Esophagus squamous epithelium (tissue), 4 donors: ENCODE results near the gene OR1J4.

Experiments used
- POLR2A ChIP-seq, 4 donors: fragments of 450-650 bp; IDR thresholded peaks; one replicate each; pipeline ENCODE4 v1.6.1; 2017; ENCODE audit warnings: antibody characterized with exemption in 4 of 4, mild to moderate bottlenecking in 4 of 4, moderate library complexity in 3 of 4
- TF ChIP-seq, protein P1 (sequence below), 6 experiments: fragments of 450-650 bp in 4 of 6; fragments of 200-600 bp in 2 of 6; sonication (generic) in 2 of 6; IDR thresholded peaks; one replicate each; pipeline ENCODE4 v1.5.1; 2016 to 2019; ENCODE audit warnings: antibody characterized with exemption in 6 of 6, mild to moderate bottlenecking in 4 of 6, moderate library complexity in 4 of 6

DNA sequence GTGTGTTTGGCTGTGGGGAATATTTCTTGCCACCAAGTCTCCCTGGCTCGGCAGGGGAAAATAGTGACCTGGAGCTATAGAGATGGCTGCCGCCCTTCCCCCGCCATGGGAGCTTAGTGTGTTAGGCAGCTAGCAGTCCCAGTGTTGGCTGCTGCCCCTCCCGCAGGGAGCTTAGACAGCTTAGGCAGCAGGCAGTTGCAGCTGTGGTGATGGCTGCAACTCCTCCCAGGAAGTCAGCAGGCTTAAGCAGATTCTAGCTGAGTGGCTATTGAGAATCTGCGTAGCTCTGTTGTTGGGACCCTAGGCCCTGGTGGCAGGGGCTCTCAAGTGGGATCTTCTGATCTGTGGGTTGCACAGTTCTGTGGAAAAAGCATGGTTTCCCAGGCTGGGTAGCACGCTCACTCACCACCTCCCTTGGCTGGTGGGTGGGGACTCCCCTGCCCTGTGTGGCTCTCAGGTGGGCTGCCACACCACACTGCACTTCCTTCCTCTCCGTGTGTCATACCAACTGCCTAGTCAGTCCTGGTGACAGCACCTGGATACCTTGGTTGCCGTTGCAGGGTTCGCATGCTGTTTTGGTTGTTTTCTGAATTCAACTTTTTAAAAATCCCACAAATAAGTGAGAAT is 43.3 kb downstream of the OR1J4 start:
- TF ChIP-seq, protein P1, sequence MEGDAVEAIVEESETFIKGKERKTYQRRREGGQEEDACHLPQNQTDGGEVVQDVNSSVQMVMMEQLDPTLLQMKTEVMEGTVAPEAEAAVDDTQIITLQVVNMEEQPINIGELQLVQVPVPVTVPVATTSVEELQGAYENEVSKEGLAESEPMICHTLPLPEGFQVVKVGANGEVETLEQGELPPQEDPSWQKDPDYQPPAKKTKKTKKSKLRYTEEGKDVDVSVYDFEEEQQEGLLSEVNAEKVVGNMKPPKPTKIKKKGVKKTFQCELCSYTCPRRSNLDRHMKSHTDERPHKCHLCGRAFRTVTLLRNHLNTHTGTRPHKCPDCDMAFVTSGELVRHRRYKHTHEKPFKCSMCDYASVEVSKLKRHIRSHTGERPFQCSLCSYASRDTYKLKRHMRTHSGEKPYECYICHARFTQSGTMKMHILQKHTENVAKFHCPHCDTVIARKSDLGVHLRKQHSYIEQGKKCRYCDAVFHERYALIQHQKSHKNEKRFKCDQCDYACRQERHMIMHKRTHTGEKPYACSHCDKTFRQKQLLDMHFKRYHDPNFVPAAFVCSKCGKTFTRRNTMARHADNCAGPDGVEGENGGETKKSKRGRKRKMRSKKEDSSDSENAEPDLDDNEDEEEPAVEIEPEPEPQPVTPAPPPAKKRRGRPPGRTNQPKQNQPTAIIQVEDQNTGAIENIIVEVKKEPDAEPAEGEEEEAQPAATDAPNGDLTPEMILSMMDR (IDR thresholded peaks at IDR 0.05): no peak
- TF ChIP-seq POLR2A (IDR thresholded peaks at IDR 0.05): no peak
